NCI-H82 (cell line): Measurements from ENCODE around the gene ELL2.
"Not testable (repeated sequence)": the region's sequence is repeated elsewhere in the genome, so short reads cannot be mapped to it uniquely, and the experiment has no call there.

ENCODE experiments used
- DNase-seq: peaks from one replicate; lab custom pipeline; 2025; lab: John Stamatoyannopoulos, UW

The ELL2 gene

DNA sequence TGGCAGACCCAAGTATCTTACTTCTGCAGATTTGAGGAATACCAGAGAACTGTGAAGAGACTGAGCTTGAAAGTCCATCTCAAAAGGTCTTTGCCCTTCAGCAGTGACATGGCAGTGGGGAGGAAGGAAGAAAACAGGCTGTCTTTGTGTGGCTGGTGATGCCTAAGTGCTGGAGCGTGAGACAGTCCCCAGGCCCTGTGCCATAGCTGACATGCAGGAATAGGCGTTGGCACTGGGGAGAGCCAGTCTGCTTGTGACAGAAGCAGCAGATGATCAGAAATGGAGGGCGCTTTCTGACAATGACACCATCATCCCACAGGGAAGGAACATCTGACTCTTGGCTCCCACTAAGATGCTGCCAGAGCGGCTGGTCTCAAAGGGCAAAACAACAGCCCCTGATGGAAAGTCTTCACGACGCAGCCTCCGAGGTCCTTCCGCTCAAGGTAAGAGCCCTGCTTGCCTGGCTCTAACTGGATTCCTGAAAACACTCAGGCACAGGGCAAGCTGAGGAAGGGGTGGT lies 123.6 kb downstream of the ELL2 start:
- no peak for DNase-seq

DNA sequence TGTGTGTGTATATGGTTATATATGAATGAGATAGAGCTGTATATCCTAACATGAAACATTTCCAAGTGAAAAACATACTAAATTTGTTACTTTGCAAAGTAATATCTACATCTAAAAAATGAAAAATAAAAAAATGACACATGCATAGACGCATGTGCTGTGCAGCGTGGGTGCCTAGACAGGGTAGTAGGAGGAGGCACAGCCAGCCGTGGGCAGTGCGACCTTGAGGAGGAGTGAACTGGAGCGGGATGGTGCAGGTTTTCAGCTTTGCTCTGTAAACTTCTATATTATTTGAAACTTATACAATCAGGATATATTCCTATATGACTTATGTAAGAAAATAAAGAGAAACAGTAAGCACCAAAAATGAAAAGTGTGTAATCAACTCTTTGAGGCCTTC lies 124.2 kb downstream of the ELL2 start:
- DNase-seq: no peak

DNA sequence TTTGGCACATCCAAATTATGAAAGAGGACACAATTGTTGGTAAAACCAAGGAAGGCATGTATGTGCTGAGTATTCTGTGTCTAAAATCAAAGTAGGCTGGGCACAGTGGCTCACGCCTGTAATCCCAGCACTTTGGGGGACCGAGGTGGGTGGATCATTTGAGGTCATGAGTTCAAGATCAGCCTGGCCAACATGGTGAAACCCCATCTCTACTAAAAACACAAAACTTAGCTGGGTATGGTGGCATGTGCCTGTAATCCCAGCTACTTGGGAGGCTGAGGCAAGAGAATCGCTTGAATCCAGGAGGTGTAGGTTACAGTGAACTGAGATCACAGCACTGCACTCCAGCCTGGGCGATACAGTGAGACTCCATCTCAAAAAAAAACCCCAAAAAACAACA lies 124.7 kb downstream of the ELL2 start:
- not testable (repeated sequence) for DNase-seq

DNA sequence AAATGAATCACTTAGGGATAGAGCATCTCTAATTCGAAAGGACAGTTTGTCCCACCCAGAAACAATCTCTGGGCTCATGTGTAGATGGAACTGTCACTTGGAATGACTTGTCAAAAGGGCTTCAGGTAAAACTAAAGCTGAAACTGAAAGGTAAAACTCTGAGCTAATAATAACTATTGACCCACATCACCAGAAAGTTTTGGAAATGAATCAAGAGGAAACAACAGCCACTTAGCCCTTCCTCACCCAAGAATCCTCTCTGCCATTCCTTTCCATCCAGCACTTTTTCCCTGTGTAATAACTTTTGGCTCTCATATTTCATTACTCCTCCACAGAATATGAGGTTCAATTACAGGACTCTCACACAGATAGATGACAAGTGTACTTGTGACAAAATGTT lies 125.1 kb downstream of the ELL2 start:
- DNase-seq: no peak

DNA sequence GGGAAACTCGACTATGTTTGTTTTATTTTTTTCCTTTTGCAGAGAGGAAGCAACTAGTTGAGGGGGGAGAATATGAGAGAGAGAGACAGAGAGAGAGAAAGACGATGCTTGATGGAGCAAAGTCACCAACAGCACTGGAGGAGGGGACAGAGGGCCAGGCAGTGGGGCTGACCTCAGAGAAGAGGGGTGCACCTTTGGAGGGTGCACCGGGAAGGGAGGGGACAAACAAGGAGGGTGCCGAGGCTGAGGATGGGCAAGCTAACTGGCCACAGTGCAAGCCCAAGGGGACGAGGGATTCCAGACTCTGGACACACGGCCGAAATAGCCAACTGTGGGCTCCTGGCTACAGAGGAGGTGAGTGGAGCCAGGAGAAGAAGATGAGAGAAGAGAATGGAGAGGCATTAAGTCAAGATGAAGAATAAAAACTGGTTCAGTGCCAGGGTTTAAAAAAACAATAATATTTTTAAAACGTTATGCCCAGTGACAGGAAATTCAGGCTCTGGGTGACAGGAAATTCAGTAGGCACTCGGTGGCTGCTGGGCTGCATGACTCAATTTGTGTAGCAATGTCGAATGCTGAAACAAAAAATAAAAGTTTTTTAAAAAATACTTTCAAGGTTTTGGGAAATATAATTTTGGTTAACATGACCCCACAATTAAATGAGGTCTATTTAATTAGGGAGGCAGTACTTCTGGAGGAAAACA lies 125.8 kb downstream of the ELL2 start:
- no peak for DNase-seq
